ENCODE data around the gene RRAGC. TPM values are rescaled to one million over a fixed set of nuclear protein-coding genes. Genes with fewer than 3 reads are reported as not detected.

RRAGC gene
- total and polyA plus RNA-seq, 9 of the 15 experiments (the other 6 are each of a cell fraction or from before 2014, with no cell fraction given), result 3.9 to 16.9 (median 10.9) TPM

- peak; percentile 28; the same call in 1 of the 2 replicates for TF ChIP-seq NKRF (IDR thresholded peaks at IDR 0.05; ENCODE audit: borderline replicate concordance)
- no peak for TF ChIP-seq NR2C2 (CRISPR knock-in tag; IDR thresholded peaks at IDR 0.05)
- no peak for TF ChIP-seq NR2C2 (tag; IDR thresholded peaks at IDR 0.05)
- peak; percentile 20 for TF ChIP-seq NEUROD1 (IDR thresholded peaks at IDR 0.05; ENCODE audit: borderline replicate concordance, low read depth, low read length, partially characterized antibody)
- no peak for TF ChIP-seq ZNF57 (CRISPR knock-in tag; IDR thresholded peaks at IDR 0.05)
- TF ChIP-seq HIVEP1 (CRISPR knock-in tag; IDR thresholded peaks at IDR 0.05), result 0 out of 2 replicates have a peak, but pooled peaks have one; percentile 31
- peak; percentile 6 for TF ChIP-seq SMAD4 (CRISPR knock-in tag; conservative IDR thresholded peaks at IDR 0.05)
- 0 out of 2 replicates have a peak, but pooled peaks have one; percentile 4 for TF ChIP-seq SMC3 (conservative IDR thresholded peaks at IDR 0.05; ENCODE audit: insufficient read depth, low read depth, low read length)
- TF ChIP-seq ZNF561 (CRISPR knock-in tag; conservative IDR thresholded peaks at IDR 0.05), result no peak
- TF ChIP-seq POLR2G (IDR thresholded peaks at IDR 0.05; ENCODE audit: low read depth, low read length), result no peak
- no peak for TF ChIP-seq PBX2 (CRISPR knock-in tag; IDR thresholded peaks at IDR 0.05; ENCODE audit: low read depth)
- TF ChIP-seq PBX2 (tag; conservative IDR thresholded peaks at IDR 0.05; ENCODE audit: low read depth), result no peak
- TF ChIP-seq ZBTB9 (CRISPR knock-in tag; IDR thresholded peaks at IDR 0.05), result 0 out of 2 replicates have a peak, but pooled peaks have one; percentile 21
- no peak for TF ChIP-seq ZNF444 (CRISPR knock-in tag; IDR thresholded peaks at IDR 0.05)
- TF ChIP-seq RBM39 (optimal IDR thresholded peaks at IDR 0.05; ENCODE audit: low read depth, low read length), result no peak
- 0 out of 2 replicates have a peak, but pooled peaks have one; percentile 55 for TF ChIP-seq RUNX1 (IDR thresholded peaks at IDR 0.05; ENCODE audit: low read depth)
- TF ChIP-seq IFI16 (CRISPR knock-in tag; IDR thresholded peaks at IDR 0.05), result no peak
- no peak for TF ChIP-seq CCNT2 (IDR thresholded peaks at IDR 0.05; ENCODE audit: borderline replicate concordance, extremely low read depth, insufficient read length, low read depth, low read length)
- TF ChIP-seq, protein P1, sequence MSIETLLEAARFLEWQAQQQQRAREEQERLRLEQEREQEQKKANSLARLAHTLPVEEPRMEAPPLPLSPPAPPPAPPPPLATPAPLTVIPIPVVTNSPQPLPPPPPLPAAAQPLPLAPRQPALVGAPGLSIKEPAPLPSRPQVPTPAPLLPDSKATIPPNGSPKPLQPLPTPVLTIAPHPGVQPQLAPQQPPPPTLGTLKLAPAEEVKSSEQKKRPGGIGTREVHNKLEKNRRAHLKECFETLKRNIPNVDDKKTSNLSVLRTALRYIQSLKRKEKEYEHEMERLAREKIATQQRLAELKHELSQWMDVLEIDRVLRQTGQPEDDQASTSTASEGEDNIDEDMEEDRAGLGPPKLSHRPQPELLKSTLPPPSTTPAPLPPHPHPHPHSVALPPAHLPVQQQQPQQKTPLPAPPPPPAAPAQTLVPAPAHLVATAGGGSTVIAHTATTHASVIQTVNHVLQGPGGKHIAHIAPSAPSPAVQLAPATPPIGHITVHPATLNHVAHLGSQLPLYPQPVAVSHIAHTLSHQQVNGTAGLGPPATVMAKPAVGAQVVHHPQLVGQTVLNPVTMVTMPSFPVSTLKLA (conservative IDR thresholded peaks at IDR 0.05), result peak in 1 of 2 experiments; percentile 11; a peak in 1 of 4 replicates
Observed at GRCh38 chr1:38858833-38859560, 575 bp downstream of the RRAGC start (continued).
